NCI-H446 treated with DMSO at 0.1 percent for 48 hours (cell line): ENCODE data around the gene ATP5MG.
A peak's percentile ranks its signal among the peaks of the same experiment; 100 is the strongest.
"Not testable (repeated sequence)": the region's sequence is repeated elsewhere in the genome, so short reads cannot be mapped to it uniquely, and the experiment has no call there.

Experiments
- DNase-seq: peaks from one replicate; lab custom pipeline; 2025; lab: John Stamatoyannopoulos, UW

Gene ATP5MG, protein sequence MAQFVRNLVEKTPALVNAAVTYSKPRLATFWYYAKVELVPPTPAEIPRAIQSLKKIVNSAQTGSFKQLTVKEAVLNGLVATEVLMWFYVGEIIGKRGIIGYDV

DNA sequence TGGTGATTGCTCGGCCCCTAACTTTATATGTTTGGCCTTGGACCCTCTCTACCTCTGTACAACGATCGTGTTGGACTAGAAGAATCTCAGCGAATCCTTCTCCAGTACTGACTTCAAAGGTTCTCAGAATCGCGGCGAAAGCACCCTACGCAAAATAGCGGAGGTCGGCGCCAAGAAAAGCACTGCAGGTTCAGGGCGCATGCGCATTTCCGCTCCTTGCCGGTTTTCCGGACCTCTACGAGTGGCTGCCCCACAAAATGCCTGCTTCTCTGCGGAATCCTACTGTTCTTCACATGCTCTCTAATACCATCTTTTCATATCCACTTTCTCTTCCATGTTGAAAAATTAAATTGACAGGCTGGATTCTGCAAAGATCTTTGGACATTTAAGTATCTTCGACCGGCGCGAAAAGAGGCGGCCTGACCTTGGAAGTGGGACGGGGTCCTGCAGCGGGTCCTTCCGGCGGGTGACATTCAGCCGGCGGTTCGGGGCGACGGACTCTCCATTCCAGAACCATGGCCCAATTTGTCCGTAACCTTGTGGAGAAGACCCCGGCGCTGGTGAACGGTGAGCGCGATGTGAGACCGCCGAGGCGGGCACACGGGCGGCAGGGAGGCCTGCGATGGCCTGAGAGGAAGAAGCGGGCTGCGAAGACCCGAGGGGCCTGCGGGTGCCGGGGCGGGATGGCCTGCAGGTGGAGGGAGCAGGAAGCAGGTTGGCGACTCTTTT, at the start of gene ATP5MG:
Gene ATP5MG, plus strand, starts transcription at position 456 of the 729 bp plus-strand sequence. Its CDS starts 60 bp downstream, at position 516.
- peak; percentile 86 for DNase-seq

DNA sequence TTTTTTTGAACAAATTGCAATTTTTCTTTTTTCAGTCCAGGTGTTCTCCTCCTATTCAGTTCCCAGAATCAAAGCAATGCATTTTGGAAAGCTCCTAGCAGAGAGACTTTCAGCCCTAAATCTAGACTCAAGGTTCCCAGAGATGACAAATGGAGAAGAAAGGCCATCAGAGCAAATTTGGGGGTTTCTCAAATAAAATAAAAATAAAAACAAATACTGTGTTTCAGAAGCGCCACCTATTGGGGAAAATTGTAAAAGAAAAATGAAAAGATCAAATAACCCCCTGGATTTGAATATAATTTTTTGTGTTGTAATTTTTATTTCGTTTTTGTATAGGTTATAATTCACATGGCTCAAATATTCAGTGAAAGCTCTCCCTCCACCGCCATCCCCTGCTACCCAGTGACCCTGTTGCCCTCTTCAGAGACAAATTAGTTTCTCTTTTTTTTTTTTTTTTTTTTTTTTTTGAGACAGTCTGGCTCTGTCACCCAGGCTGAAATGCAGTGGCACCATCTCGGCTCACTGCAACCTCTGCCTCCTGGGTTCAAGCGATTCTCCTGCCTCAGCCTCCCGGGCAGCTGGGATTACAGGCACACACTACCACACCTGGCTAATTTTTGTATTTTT, 48.2 kb upstream of the ATP5MG start:
- no peak for DNase-seq

DNA sequence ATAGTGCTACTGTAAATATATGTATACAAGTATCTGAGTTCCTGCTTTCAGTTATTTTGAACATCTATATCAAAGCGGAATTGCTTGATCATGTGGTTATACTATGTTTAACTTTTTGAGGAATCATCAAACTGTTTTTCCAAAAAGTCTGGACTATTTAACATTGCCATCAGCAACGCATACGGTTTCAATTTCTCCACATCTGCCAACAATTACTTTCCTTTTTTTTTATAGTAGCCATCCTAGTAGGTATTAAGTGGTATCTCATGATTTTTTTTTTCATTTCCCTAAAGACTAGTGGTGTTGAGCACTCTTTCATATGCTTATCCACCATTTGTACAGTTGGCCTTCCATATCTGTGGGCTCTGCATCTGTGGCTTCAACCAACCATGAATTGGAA, 43.3 kb upstream of the ATP5MG start:
- DNase-seq, result no peak

DNA sequence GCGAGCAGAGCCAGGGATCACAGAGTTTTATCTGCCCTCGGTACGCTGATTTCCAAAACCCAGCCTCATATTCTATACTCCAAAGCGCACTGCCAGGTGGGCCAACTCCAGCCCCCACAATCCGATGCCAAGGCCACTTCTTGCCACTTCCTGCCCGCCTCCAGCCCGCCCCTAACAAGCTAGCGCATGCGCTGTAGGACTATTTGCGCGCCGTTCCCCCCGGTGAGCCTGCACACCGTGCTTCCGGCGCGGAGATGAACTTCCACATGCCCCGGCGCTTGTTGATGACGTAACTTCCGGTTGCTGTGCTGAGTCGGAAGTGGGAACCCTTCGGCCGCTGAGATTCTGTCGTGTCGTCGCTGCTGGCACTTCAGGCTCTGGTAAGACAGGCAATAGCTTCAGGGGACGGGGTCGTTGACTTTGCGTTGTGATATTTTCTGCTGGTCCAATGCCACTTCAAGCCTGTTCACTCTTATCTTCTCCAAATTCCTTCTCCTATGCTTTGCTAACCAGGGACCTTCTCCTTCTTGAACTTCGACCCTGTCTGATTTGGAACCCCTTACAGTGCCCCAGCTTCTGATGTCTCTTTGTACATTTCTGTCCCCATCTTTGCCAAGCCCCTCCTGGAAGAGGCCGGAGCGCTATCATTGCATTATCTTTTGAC, 42.0 kb upstream of the ATP5MG start, which contains the start of gene UBE4A:
Gene UBE4A, plus strand, starts transcription at position 306 of the 664 bp plus-strand sequence. CDS start 5,481 bp downstream, outside the sequence.
- peak; percentile 90 for DNase-seq

DNA sequence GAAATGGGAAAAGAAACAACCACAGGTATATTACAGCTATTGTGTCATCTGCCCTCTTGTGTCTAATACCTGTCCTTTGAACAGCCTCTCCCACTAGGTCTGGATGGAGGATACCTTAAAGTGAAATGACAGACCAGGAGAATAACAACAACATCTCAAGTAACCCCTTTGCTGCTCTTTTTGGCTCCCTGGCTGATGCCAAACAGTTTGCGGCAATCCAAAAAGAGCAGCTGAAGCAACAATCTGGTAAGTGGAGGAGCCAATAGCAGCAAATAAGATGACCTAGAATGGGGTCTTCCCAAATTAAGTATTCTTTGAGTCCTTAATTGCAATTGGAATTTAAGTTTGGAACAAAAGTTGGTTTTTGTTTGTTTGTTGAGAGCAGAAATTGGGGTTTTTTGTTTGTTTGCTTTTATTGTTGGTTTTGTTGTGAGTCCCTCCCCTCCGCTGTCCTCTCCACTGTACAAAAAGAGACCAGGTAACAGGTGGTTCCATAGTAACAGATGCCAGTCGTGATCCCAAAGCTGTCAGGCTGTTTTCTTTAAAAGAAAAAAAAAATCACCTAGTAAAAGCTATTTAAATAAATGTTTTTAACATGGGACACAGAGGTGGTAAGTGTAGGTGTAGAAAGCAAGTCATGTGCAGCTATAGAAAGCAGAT, 36.3 kb upstream of the ATP5MG start:
- no peak for DNase-seq

DNA sequence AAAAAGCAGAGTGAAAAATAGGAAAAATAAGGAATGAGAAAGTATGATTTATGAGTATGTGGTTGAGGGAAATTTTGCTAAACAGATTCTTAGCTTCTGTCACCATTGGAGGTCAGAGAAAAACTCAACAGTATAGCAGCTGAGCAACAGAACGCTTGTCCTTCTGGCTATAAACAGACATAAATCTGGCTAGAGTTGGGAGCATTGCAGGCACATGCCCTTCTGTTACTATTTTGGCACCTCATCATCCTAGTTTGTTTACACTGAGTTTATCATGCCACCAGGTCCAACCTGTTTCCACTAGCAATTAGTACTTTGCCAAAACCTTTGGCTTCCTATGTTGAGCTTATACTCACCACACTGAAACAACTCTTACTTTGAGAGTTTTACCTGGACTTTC, 35.1 kb upstream of the ATP5MG start:
- DNase-seq, result no peak

DNA sequence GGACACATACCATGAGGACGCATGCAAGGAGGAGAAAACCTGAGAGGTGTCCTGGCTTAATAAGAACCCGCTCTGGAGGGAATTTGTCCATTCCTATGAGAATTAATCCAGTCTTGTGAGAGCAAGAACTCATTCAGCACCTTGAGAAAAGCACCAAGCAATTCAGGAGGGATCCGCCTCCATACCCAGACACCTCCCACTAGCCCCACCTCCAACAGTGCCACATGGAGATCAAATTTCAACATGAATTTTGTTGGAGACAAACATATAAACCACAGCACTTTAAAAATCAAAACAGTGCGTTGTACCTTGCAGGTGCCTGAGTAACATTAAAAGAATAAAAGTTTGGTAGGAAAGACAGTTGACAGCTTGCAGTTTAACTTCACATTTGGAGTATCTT, 30.6 kb upstream of the ATP5MG start:
- DNase-seq, result no peak

DNA sequence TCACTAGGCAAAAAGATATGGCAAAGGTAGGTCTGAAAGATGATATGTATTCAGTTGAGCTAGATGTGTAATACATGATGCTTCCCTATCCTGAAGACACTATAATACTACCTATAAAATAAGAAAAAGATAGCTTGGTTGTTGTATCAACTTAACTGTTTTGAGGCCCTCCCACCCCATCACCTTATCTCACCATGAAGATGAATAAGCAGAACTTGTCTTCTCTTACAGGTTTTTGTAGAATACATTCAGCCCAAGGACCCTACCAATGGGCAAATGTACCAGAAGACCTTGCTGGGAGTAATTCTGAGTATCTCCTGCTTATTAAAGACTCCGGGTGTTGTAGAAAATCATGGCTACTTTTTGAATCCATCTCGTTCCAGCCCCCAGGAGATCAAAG, 28.1 kb upstream of the ATP5MG start:
- DNase-seq, result no peak

DNA sequence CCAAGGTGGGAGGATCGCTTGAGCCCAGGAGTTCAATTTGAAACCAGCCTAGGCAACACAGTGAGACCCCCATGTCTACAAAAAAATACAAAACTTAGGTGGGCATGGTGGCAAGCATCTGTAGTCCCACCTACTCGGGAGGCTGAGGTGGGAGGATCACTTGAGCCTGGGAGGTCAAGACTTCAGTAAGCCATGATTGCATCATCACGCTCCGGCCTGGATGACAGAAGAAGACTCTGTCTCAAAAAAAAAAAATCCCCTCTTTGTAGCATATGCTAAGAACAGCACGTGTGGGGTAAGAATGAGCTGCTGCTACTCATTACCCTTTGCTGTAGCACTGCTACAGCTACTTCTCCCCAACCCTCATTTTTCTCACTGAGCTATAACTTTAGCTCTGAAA, 27.5 kb upstream of the ATP5MG start:
- DNase-seq, result no peak

DNA sequence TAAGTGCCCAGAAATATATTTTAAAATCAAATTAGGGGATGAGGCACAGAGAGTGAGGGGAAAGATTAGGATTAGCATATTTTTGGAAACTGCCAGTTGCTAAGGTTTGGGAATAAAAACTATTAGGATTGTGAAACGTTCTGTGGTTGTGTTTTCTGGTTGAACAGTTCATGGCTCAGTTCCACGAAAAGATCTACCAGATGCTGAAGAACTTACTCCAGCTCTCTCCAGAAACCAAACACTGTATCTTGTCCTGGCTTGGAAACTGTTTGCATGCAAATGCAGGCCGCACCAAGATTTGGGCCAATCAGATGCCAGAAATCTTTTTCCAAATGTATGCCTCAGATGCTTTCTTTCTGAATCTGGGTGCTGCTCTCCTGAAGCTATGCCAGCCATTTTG, 26.7 kb upstream of the ATP5MG start:
- no peak for DNase-seq

DNA sequence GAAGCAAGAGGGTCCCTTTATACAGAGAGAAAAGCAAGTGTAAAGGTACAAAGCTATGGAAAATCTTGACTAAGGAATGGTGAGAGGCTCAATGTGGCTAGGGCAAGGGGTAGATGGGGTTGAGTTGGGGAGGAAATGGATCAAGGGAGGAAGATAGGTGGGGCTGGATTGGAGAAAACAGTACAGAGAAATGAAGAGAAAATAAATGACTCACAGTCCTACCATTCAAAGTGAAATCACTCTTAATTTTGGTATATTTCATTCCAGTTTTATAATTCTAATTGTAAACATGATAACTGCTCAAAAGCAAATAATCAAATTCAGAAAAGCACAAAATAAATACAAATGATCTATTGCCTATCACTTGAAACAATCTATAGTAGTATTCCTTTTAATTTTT, 25.4 kb upstream of the ATP5MG start:
- no peak for DNase-seq

DNA sequence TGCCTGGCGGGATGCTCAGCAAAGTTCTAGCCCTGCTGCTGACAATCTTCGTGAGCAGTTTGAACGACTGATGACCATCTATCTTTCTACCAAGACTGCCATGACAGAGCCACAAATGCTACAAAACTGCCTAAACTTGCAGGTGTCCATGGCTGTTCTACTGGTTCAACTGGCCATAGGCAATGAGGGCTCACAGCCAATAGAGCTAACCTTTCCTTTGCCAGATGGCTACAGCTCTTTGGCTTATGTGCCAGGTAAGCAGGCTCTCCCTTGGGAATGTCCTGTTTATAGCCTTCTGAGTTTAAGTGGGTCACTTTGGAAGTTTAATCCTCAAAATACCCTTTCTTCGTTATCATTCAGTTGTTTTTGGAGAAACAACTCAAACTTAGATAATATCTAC, 21.9 kb upstream of the ATP5MG start:
- DNase-seq, result no peak

DNA sequence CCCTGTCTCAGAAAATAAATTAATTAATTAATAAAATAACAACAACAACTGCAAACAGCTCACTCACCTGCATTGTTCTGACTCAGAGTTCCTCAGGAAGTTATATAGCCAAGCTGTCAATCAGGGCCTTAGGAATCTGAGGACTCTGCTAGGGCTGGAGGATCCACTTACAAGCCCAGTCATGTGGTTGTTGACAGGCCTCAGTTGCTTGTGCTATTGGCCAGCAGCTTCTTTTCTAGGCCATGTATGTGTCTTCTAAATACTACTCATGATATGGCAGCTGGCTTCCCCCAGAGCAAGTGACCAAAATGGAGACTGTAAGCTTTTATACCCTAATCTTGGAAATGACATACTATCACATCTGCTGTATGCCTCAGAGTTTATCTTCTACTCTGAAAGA, 20.8 kb upstream of the ATP5MG start:
- DNase-seq, result no peak

DNA sequence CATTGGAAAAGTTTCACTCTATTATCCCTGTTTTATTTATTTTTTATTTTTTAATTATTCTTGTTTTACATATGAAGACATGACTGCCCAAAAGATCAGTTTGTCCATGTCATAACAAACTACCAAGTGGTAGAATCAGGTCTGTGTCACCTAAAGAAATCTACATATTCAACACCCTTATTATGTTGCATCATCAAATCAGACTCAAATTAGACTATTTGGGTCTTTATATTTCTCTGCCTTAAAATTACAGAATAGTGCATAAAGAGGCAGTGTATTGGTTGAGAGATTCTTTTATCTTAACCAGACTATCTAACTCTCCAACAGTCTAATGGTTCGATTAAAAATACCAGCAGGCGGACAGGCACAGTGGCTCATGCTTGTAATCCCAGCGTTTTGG, 18.5 kb upstream of the ATP5MG start:
- no peak for DNase-seq

DNA sequence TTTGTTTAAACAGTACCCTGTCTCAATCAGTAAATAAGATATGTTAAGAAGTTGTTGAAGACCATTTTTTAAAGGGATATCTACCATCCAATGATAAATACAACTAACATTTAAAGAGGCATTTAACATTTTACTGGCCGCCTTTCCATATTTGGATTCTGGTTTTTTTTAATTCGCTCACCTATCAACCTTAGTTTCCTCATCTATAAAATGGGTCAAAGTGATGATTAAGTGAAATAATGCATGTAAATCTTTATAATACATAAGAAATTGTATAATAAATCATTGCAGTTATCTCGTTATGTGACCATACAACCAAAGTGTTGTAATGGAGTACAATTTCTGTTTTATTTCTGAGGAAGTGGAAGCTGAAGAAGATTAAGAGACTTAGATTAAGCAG, 17.7 kb upstream of the ATP5MG start:
- DNase-seq, result no peak

DNA sequence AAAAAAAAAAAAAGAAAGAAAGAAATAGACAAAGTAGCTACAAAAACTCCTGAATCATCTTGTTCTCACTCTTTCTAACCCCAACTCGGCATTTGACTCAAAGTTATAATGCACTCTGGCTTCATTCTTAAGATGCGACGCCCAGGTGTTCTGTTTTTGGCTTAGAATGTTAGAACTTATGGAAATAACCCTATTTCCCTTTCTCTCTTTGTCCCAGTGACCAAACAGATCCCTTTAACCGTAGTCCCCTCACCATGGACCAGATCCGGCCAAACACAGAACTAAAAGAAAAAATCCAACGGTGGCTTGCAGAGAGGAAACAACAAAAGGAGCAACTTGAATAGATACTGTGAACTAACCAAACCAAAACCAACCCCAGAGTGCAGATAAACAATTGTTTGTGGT, 5.3 kb upstream of the ATP5MG start:
- DNase-seq, result no peak

DNA sequence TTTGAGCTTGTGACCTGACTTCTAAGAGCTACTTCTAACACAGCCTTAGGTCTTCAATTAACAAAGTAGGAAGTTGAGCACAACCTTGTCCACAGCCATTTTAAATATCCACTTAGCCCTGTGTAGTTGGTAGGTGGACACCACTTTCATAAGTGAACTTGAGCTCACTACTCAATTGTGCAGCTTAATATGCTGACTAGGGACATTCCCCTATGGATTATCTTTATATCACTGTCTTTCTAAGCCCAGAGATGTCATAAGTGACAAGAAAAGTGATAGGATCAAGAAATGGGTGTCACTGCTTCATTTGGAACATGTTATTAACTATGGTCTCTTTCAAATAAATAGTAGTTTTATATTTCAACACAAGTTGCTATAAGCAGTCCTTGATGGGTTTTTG, 4.0 kb upstream of the ATP5MG start:
- DNase-seq, result no peak

DNA sequence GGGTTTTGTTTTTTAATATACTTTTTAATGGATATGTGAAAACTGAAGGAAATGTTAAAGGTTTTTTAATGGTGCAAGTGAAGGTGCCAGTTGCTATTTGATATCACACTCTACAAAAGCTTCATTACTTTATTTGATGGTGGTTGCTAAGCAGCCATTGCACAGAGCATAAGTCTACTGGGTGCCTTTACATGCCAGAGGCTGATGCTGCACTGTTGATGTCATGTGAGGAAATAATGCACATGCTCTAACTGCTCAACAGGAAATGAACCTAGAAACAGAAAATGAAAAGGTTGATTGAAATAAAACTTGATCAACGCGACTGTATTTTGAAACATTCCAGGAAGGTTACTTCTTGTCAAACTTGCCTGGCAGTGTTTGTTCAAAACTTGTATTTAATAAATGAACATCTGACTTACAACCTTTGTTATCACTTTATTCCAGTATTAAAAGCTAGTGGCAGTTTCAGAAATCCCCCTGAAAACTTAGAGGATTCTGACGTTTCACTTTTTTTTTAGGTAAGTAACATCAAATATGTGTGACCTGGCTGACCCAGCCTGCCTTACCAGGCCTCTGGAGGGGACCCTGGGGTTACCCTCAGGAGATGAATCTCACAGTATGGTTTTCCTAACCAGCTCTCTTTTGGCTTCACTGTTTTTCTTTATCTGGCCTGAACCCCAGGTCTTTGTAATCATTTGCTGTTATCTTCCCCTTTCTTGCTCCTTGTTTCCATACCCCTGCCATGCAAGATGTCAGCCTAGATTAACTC, 2.4 kb upstream of the ATP5MG start:
- no peak for DNase-seq

DNA sequence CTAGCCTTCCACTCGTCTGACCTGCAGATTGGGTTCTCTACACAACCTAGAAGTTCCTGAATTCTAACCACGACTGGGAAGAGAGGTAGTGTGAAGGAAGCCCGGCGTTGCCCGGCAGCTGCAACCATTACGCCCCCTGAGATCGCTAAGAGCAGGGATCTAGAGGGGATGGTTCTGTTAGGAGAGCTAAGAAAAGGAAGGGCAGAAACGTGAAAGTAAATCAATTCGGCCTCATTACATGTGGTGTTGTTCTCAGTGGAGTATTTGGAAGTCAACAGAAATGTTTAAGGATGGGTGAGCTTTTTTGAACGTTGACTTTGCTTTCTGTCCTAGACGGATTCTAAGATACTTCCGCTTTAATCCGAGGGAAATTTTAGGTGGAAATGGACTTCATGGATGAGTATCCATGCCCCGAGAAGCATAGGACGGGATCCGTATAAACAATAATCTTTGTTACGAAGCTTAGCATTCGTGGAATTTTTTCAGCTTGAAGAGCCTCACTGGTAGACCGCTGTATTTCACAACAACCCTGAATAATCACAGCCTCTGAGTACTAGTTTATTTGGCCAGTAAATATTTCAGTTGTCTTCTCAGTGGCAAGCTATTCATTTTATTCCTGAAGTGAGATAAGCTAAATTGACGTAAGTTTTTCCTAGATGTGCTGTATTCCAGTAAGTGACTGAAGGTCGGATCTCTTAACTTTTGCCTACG, 629 bp downstream of the ATP5MG start:
- DNase-seq, result no peak

DNA sequence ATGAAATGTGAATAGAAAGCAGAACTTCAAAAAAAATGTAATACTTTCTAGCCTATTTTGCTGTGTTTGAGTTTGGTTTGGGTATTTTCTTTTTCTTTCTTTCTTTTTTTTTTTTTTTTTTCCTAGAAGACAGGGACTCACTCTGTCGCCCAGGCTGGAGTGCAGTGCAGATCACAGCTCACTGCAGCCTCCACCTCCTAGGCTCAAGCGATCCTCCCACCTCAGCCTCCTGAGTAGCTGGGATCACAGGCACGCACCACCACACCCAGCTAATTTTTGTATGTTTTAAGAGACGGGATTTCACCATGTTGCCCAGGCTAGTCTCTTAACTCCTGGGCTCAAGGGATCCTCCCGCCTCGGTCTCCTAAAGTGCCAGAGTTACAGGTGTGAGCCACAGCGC, 1.2 kb downstream of the ATP5MG start:
- DNase-seq, result not testable (repeated sequence)

DNA sequence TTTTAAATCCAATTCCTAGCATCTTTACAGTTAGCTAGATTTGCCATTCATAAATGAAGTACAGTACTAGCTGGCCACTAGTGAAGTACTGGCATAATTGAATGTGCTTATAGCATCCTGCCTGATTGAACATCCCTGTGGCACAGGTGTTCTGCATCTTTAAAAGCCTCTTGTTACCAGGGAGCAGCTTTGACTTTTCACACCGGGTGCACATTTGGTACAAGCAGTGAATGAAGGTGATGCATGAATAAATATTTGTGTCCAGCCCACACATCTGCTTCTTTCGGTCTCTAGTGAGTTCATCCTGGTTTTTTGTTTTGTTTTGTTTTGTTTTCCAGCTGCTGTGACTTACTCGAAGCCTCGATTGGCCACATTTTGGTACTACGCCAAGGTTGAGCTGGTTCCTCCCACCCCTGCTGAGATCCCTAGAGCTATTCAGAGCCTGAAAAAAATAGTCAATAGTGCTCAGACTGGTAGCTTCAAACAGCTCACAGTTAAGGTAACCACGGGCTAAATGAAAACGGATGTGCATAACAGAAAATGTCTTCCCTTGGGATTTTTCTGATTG, 5.3 kb downstream of the ATP5MG start:
- DNase-seq, result no peak
